ENCODE measurements around the gene OR5K3.

DNA sequence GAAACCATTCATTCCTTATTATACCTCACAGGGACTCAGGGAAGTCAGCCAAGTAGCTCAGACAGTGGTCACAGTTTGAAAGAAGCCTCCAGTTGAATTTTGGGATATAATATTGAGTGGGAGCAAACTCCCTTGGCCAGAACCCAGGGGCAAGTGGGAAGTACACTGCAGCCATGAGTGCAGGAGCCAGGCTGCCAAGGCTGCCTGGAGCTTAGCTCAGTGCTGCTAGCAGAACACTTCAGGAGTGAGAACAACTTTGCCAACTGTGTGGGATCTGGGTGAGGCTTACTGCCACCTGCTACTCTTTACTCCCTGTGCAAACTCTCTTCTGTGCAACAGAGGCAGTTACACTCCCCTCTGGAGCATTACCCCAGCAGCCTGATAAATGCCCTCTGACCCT is 4.6 kb downstream of the OR5K3 start:
- TF ChIP-seq YY1 (IDR thresholded peaks at IDR 0.05; ENCODE audit: low read depth) (no peak), EP300 (IDR thresholded peaks at IDR 0.05; ENCODE audit: borderline replicate concordance) (no peak), FOXM1 (IDR thresholded peaks at IDR 0.05; ENCODE audit: borderline replicate concordance, low read depth) (no peak), RAD21 (IDR thresholded peaks at IDR 0.05; ENCODE audit: low read depth) (no peak), TCF12 (IDR thresholded peaks at IDR 0.05; ENCODE audit: low read depth) (no peak), CREB1 (IDR thresholded peaks at IDR 0.05; ENCODE audit: low read depth) (no peak), CEBPB (IDR thresholded peaks at IDR 0.05) (no peak), TAF1 (IDR thresholded peaks at IDR 0.05; ENCODE audit: low read depth) (no peak), EGR1 (IDR thresholded peaks at IDR 0.05) (no peak), NFIC (IDR thresholded peaks at IDR 0.05) (no peak), TEAD4 (IDR thresholded peaks at IDR 0.05) (no peak)
- TF ChIP-seq, protein P1, sequence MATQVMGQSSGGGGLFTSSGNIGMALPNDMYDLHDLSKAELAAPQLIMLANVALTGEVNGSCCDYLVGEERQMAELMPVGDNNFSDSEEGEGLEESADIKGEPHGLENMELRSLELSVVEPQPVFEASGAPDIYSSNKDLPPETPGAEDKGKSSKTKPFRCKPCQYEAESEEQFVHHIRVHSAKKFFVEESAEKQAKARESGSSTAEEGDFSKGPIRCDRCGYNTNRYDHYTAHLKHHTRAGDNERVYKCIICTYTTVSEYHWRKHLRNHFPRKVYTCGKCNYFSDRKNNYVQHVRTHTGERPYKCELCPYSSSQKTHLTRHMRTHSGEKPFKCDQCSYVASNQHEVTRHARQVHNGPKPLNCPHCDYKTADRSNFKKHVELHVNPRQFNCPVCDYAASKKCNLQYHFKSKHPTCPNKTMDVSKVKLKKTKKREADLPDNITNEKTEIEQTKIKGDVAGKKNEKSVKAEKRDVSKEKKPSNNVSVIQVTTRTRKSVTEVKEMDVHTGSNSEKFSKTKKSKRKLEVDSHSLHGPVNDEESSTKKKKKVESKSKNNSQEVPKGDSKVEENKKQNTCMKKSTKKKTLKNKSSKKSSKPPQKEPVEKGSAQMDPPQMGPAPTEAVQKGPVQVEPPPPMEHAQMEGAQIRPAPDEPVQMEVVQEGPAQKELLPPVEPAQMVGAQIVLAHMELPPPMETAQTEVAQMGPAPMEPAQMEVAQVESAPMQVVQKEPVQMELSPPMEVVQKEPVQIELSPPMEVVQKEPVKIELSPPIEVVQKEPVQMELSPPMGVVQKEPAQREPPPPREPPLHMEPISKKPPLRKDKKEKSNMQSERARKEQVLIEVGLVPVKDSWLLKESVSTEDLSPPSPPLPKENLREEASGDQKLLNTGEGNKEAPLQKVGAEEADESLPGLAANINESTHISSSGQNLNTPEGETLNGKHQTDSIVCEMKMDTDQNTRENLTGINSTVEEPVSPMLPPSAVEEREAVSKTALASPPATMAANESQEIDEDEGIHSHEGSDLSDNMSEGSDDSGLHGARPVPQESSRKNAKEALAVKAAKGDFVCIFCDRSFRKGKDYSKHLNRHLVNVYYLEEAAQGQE (IDR thresholded peaks at IDR 0.05; ENCODE audit: low read depth): no peak
- TF ChIP-seq, protein P2, sequence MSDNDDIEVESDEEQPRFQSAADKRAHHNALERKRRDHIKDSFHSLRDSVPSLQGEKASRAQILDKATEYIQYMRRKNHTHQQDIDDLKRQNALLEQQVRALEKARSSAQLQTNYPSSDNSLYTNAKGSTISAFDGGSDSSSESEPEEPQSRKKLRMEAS (IDR thresholded peaks at IDR 0.05): no peak
- TF ChIP-seq, protein P3, sequence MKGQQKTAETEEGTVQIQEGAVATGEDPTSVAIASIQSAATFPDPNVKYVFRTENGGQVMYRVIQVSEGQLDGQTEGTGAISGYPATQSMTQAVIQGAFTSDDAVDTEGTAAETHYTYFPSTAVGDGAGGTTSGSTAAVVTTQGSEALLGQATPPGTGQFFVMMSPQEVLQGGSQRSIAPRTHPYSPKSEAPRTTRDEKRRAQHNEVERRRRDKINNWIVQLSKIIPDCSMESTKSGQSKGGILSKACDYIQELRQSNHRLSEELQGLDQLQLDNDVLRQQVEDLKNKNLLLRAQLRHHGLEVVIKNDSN (IDR thresholded peaks at IDR 0.05): no peak
